ENCODE data around the gene PFKFB3.

The PFKFB3 gene

GRCh38 chr10:6300106-6300783, 97.5 kb downstream of the PFKFB3 start:
- TF ChIP-seq CTCF (IDR thresholded peaks at IDR 0.05; ENCODE audit: low read depth, low read length): no peak
- no peak for DNase-seq
- Histone ChIP-seq H3K9me3 (ENCODE audit: severe bottlenecking) (no peaks in the 10 kb centered on the region), H3K4me3 (ENCODE audit: low read depth, low read length) (no peak overlapping the region), H3K36me3 (no peaks in the 10 kb centered on the region), H3K27ac (no peak overlapping the region), H3K27me3 (ENCODE audit: insufficient read depth, low read depth, severe bottlenecking) (no peaks in the 10 kb centered on the region)

GRCh38 chr10:6300784-6301460, 98.2 kb downstream of the PFKFB3 start:
- Histone ChIP-seq H3K27ac (no peak overlapping the region), H3K36me3 (no peaks in the 10 kb centered on the region), H3K27me3 (ENCODE audit: insufficient read depth, low read depth, severe bottlenecking) (no peaks in the 10 kb centered on the region), H3K4me3 (ENCODE audit: low read depth, low read length) (no peak overlapping the region), H3K9me3 (ENCODE audit: severe bottlenecking) (no peaks in the 10 kb centered on the region)
- no peak for TF ChIP-seq CTCF (IDR thresholded peaks at IDR 0.05; ENCODE audit: low read depth, low read length)
- DNase-seq: no peak

DNA sequence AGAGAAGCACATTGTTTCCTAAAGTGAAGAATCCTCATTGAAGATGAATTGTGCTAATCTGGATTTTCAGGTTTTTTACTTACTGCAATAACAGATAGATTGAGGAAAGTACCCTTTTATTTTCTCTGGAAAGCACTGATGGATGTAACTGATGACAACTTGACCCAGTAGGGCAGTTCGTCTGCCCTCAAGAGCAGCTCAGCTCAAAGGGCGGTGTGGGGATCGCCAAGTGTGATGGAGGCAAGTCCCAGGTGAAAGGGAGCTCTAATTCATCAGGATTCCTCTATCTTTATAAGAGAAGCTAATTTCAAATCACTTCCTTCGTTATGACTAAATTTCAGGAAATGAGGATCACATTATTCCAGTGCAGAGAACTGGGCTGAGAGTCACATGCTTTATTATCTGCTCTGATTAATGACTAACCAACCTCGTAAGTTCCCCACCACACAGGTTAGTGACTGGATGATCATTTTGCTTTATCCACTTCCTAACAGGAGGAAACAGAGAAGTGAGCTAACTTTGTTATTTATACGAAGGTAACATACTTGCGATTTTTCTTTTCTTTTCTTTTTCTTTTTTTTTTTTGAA, 98.8 kb downstream of the PFKFB3 start:
- H3K27ac ChIP-seq: no peak overlapping the region

More for the DNA sequence above, 98.8 kb downstream of the PFKFB3 start:
- H3K9me3 ChIP-seq (ENCODE audit: severe bottlenecking): no peaks in the 10 kb centered on the region
- no peak for DNase-seq
- TF ChIP-seq CTCF (IDR thresholded peaks at IDR 0.05; ENCODE audit: low read depth, low read length): no peak
- no peaks in the 10 kb centered on the region for H3K36me3 ChIP-seq
- no peak overlapping the region for H3K4me3 ChIP-seq (ENCODE audit: low read depth, low read length)
- H3K27me3 ChIP-seq (ENCODE audit: insufficient read depth, low read depth, severe bottlenecking): no peaks in the 10 kb centered on the region
